Measurements from ENCODE around the gene MALT1. TPM values are rescaled to one million over a fixed set of nuclear protein-coding genes. Genes with fewer than 3 reads are reported as not detected.

Gene MALT1
- total and polyA plus RNA-seq, 9 of the 15 experiments (the other 6 are each of a cell fraction or from before 2014, with no cell fraction given), result 0.14 to 1.6 (median 0.32) TPM

DNA sequence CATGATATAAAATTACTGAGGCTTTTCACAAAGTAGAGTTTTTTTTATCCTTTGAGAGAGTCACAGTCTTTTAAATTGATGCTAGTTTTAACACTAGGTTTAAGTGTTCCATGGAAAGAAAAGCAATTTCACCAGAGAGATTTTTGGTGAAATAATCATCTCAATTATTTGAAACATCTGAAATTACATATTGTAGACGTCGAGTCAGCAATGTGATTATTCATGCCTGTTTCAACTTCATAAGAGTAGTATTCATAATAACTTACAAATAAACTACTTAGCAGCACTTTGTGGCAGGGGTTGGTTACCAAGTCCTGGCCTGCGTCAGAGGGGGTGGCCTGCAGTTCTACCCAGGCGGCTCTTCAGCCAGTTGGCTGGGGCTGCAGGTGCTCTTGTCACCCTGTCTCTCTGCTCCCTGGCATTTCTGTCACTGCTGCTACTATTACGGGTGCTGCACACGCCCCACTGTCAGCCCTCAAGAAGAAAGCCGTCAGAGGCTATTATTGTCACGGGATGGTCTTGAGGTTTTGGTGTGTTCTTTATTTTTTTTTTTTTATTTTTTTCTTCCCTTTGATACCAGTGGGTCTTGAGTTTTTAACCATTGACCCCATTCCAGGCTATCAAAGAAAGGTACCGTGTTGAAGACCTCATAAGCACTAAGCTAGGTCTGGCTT is 50.4 kb downstream of the MALT1 start (continued):
- TF ChIP-seq NCOA4 (IDR thresholded peaks at IDR 0.05; ENCODE audit: partially characterized antibody), result no peak

- no peak overlapping the region for H3K27ac ChIP-seq (ENCODE audit: extremely low read depth, low read depth, low read length)
- no peak overlapping the region for H3K4me3 ChIP-seq
- H3K9me3 ChIP-seq (replicated peaks; ENCODE audit: control insufficient read depth, insufficient read depth, low read depth, low read length), result no peaks in the 10 kb centered on the region
- H3K9me1 ChIP-seq (ENCODE audit: control insufficient read depth, insufficient read depth, low read length), result no peaks in the 10 kb centered on the region
- in situ Hi-C loops (cut with MboI), result no loop called here
- H3K36me3 ChIP-seq (ENCODE audit: control insufficient read depth, insufficient read depth, low read length), result no peaks in the 10 kb centered on the region
- no peaks in the 10 kb centered on the region for H4K20me1 ChIP-seq (replicated peaks; ENCODE audit: control insufficient read depth, insufficient read depth, low read length)
- H3K4me2 ChIP-seq (ENCODE audit: insufficient read depth, low read length), result no peak overlapping the region
- ChIA-PET CTCF (ENCODE audit: low intra/inter-chr PET ratio) (no interaction called here), POLR2A (no interaction called here)
- intact Hi-C loops (cut with micrococcal nuclease), result no loop called here
- TF ChIP-seq MCM2 (IDR thresholded peaks at IDR 0.05; ENCODE audit: low read depth) (no peak), CEBPG (CRISPR knock-in tag; IDR thresholded peaks at IDR 0.05) (no peak), CEBPG (tag; conservative IDR thresholded peaks at IDR 0.05 in 1 of 2, IDR thresholded peaks at IDR 0.05 in 1 of 2) (0 out of 4 replicates have a peak, but pooled peaks of 1 of the 2 experiments have one; percentile 16)
- TF ChIP-seq, protein P1, sequence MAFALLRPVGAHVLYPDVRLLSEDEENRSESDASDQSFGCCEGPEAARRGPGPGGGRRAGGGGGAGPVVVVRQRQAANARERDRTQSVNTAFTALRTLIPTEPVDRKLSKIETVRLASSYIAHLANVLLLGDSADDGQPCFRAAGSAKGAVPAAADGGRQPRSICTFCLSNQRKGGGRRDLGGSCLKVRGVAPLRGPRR (CRISPR knock-in tag; IDR thresholded peaks at IDR 0.05), result no peak
- TF ChIP-seq, protein P2, sequence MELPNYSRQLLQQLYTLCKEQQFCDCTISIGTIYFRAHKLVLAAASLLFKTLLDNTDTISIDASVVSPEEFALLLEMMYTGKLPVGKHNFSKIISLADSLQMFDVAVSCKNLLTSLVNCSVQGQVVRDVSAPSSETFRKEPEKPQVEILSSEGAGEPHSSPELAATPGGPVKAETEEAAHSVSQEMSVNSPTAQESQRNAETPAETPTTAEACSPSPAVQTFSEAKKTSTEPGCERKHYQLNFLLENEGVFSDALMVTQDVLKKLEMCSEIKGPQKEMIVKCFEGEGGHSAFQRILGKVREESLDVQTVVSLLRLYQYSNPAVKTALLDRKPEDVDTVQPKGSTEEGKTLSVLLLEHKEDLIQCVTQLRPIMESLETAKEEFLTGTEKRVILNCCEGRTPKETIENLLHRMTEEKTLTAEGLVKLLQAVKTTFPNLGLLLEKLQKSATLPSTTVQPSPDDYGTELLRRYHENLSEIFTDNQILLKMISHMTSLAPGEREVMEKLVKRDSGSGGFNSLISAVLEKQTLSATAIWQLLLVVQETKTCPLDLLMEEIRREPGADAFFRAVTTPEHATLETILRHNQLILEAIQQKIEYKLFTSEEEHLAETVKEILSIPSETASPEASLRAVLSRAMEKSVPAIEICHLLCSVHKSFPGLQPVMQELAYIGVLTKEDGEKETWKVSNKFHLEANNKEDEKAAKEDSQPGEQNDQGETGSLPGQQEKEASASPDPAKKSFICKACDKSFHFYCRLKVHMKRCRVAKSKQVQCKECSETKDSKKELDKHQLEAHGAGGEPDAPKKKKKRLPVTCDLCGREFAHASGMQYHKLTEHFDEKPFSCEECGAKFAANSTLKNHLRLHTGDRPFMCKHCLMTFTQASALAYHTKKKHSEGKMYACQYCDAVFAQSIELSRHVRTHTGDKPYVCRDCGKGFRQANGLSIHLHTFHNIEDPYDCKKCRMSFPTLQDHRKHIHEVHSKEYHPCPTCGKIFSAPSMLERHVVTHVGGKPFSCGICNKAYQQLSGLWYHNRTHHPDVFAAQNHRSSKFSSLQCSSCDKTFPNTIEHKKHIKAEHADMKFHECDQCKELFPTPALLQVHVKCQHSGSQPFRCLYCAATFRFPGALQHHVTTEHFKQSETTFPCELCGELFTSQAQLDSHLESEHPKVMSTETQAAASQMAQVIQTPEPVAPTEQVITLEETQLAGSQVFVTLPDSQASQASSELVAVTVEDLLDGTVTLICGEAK (IDR thresholded peaks at IDR 0.05), result peak; percentile 79
- TF ChIP-seq, protein P2 (CRISPR knock-in tag; IDR thresholded peaks at IDR 0.05), result peak; percentile 59; the same call in 1 of the 2 replicates
- no peak for FAIRE-seq
- H3K9ac ChIP-seq (ENCODE audit: insufficient read depth in 1 of 2, low read depth in 2 of 2, low read length in 2 of 2), result no peak overlapping the region
- DNase-seq (ENCODE audit: extremely low read depth in 1 of 4, low spot score in 3 of 4), result no peak
- H3K4me1 ChIP-seq (replicated peaks in 1 of 2; ENCODE audit: control insufficient read depth in 2 of 2, insufficient read depth in 2 of 2, low read length in 2 of 2), result no peaks in the 10 kb centered on the region
- H3K79me2 ChIP-seq (ENCODE audit: control insufficient read depth, insufficient read depth, low read length), result no peaks in the 10 kb centered on the region
- no peaks in the 10 kb centered on the region; a peak in 1 of 5 replicates for H3K27me3 ChIP-seq (ENCODE audit: control insufficient read depth in 2 of 2, insufficient read depth in 2 of 2, low read length in 2 of 2)
- ATAC-seq, result no peak
- no TSS peak for BruUV-seq (replicated peaks)
- 0% methylated on average over 2 of the region's 3 CpGs for WGBS (ENCODE audit: insufficient coverage, low coverage, missing lambda C conversion rate)
- H2AFZ ChIP-seq (ENCODE audit: low read depth, low read length), result no peak overlapping the region
Observed at GRCh38 chr18:58723810-58724602, 52.7 kb downstream of the MALT1 start.

Measured in K562 (cell line).